Smooth muscle cell (in vitro differentiated cells): ENCODE data around the gene CHST1. TPM values are rescaled to one million over a fixed set of nuclear protein-coding genes. Genes with fewer than 3 reads are reported as not detected.

ENCODE experiments used
- DNase-seq: peaks from one replicate; lab custom pipeline; 2025; ENCODE audit not compliant: unreplicated experiment; lab: John Stamatoyannopoulos, UW
- H2AFZ ChIP-seq: fragments of 200-600 bp; sonication (generic); 2 replicates; pipeline ENCODE4 v1.6.0; 2016; ENCODE audit warnings: antibody characterized with exemption, low read depth, mild to moderate bottlenecking
- H3F3A ChIP-seq: fragments of 200-600 bp; sonication (generic); 2 replicates; pipeline ENCODE4 v1.6.0; 2017; ENCODE audit warnings: antibody characterized with exemption, low read depth
- H3K27ac ChIP-seq: fragments of 200-600 bp; sonication (generic); 2 replicates; pipeline ENCODE4 v1.5.1; 2016; ENCODE audit warnings: low read depth, mild to moderate bottlenecking
- H3K27me3 ChIP-seq: fragments of 200-600 bp; sonication (generic); 2 replicates; pipeline ENCODE4 v1.6.1; 2016; ENCODE audit warnings: low read depth, mild to moderate bottlenecking
- H3K36me3 ChIP-seq: fragments of 200-600 bp; sonication (generic); 2 replicates; pipeline ENCODE4 v1.5.1; 2016; ENCODE audit warnings: low read depth
- H3K4me1 ChIP-seq: fragments of 200-600 bp; sonication (generic); 2 replicates; pipeline ENCODE4 v1.5.1; 2016; ENCODE audit warnings: low read depth
- H3K4me2 ChIP-seq: fragments of 200-600 bp; sonication (generic); 2 replicates; pipeline ENCODE4 v1.6.0; 2016; ENCODE audit warnings: mild to moderate bottlenecking
- H3K4me3 ChIP-seq: fragments of 200-600 bp; sonication (generic); 2 replicates; pipeline ENCODE4 v1.5.1; 2016; ENCODE audit warnings: mild to moderate bottlenecking
- H3K79me2 ChIP-seq: fragments of 200-600 bp; sonication (generic); 2 replicates; pipeline ENCODE4 v1.6.0; 2016; ENCODE audit warnings: low read depth, mild to moderate bottlenecking
- H3K9ac ChIP-seq: fragments of 200-600 bp; sonication (generic); 2 replicates; pipeline ENCODE4 v1.6.0; 2016; ENCODE audit warnings: low read depth
- H3K9me3 ChIP-seq: fragments of 200-600 bp; sonication (generic); replicated peaks from 2 replicates; pipeline ENCODE4 v1.5.1; 2016; ENCODE audit warnings: low read depth
- H4K20me1 ChIP-seq: fragments of 200-600 bp; sonication (generic); 2 replicates; pipeline ENCODE4 v1.6.0; 2016; ENCODE audit warnings: low read depth
- WGBS: methylation state at CpG from one replicate; pipeline ENCODE4 v1.1.7; 2016; ENCODE audit warnings: low lambda C conversion rate; 5-methylcytosine and 5-hydroxymethylcytosine counted together
- polyA plus RNA-seq: library from polyadenylated mRNA; unstranded; fragments of >200 nt; fragmentation: Nextera tagmentation; extraction: Ambion mirVana; gene quantifications from 2 replicates; pipeline ENCODE4 v1.2.1, GENCODE V29; 2016
- total RNA-seq: library from RNA; depleted of rRNA; stranded (reverse); fragments of >200 nt; gene quantifications from 2 replicates; pipeline ENCODE4 v1.2.3, GENCODE V29; 2014
- TF ChIP-seq, protein P1 (sequence below): fragments of 200-600 bp; sonication (generic); IDR thresholded peaks from 2 replicates; pipeline ENCODE4 v1.5.1; 2017; ENCODE audit warnings: borderline replicate concordance, mild to moderate bottlenecking, antibody characterized with exemption; ENCODE audit not compliant: insufficient read depth, poor library complexity, severe bottlenecking

CHST1 gene
- total and polyA plus RNA-seq, 2 experiments from 2014 or later, result 3.8 to 15.9 TPM

DNA sequence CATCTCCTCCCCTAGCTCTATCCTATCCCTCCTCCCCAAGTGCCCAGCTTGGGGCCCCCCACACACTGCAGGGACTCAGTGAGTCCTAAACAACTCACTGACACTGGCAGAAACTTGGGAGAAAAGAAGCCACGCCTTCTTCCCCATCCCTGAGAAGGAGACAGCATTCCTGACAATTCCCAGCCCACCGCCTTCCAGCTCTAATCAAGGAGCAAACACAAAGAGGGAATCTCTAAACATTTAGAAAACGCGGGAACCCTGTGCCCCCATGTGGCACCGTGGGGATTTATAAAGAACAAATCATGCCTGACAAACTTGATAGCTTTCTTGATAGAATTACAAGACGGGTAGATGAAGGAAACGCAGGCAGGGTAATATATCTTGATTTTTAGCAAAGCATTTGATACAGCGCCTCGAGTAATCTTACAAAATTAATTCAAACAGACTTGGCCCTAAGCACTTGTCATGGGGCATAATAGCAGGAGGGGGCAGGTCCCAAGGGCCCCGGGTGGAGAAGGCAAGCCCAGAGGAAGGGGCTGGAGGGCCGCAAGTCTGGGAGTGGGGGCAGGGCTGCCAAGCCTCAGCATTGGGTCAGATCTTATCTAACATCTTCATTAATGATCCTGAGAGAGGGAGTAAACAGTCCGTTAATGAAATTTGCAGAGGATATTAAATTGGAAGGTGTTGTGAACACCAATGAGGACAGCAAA is 4.5 kb downstream of the CHST1 start:
- Histone ChIP-seq H3K4me1 (peaks cover 47% of the 10 kb centered on the region), H3K9ac (no peak overlapping the region), H3F3A (no peaks in the 10 kb centered on the region), H4K20me1 (no peaks in the 10 kb centered on the region), H3K27me3 (peaks cover 4% of the 10 kb centered on the region), H3K79me2 (no peaks in the 10 kb centered on the region), H2AFZ (no peak overlapping the region), H3K4me2 (peak overlapping the region; percentile 3), H3K36me3 (no peaks in the 10 kb centered on the region), H3K9me3 (no peaks in the 10 kb centered on the region), H3K4me3 (no peak overlapping the region), H3K27ac (peak overlapping the region; percentile 86)
- TF ChIP-seq, protein P1, sequence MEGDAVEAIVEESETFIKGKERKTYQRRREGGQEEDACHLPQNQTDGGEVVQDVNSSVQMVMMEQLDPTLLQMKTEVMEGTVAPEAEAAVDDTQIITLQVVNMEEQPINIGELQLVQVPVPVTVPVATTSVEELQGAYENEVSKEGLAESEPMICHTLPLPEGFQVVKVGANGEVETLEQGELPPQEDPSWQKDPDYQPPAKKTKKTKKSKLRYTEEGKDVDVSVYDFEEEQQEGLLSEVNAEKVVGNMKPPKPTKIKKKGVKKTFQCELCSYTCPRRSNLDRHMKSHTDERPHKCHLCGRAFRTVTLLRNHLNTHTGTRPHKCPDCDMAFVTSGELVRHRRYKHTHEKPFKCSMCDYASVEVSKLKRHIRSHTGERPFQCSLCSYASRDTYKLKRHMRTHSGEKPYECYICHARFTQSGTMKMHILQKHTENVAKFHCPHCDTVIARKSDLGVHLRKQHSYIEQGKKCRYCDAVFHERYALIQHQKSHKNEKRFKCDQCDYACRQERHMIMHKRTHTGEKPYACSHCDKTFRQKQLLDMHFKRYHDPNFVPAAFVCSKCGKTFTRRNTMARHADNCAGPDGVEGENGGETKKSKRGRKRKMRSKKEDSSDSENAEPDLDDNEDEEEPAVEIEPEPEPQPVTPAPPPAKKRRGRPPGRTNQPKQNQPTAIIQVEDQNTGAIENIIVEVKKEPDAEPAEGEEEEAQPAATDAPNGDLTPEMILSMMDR, result no peak
- 49% methylated on average over 12 of the region's 12 CpGs for WGBS
- DNase-seq, result no peak

DNA sequence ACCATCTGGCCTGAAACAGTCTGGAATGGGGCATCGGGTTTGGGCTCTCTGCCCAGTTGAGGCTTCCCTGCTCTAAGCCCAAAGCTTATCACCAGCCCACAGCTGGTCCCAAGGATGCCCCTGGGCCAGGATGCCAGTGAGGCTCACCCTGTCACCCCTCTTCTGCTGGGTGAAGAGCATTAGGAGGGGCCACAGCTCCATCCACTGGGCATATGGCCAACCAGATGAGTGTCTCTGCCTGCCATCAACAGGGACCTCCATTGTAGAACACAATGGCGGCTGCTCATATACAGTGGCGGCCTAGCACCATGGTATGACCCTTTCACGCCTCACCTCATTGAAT is 5.6 kb downstream of the CHST1 start:
- TF ChIP-seq, protein P1, result no peak
- H3K27me3 ChIP-seq, result no peaks in the 10 kb centered on the region
- H4K20me1 ChIP-seq, result no peaks in the 10 kb centered on the region
- H3K27ac ChIP-seq, result peak overlapping the region; percentile 92
- H3K4me1 ChIP-seq, result peaks cover 50% of the 10 kb centered on the region
- no peaks in the 10 kb centered on the region for H3F3A ChIP-seq
- H3K4me2 ChIP-seq, result no peak overlapping the region
- H2AFZ ChIP-seq, result no peak overlapping the region
- 96% methylated on average over 4 of the region's 4 CpGs for WGBS
- no peak overlapping the region for H3K9ac ChIP-seq
- H3K36me3 ChIP-seq, result no peaks in the 10 kb centered on the region
- no peak for DNase-seq
- no peaks in the 10 kb centered on the region for H3K79me2 ChIP-seq
- no peaks in the 10 kb centered on the region for H3K9me3 ChIP-seq
- no peak overlapping the region for H3K4me3 ChIP-seq

DNA sequence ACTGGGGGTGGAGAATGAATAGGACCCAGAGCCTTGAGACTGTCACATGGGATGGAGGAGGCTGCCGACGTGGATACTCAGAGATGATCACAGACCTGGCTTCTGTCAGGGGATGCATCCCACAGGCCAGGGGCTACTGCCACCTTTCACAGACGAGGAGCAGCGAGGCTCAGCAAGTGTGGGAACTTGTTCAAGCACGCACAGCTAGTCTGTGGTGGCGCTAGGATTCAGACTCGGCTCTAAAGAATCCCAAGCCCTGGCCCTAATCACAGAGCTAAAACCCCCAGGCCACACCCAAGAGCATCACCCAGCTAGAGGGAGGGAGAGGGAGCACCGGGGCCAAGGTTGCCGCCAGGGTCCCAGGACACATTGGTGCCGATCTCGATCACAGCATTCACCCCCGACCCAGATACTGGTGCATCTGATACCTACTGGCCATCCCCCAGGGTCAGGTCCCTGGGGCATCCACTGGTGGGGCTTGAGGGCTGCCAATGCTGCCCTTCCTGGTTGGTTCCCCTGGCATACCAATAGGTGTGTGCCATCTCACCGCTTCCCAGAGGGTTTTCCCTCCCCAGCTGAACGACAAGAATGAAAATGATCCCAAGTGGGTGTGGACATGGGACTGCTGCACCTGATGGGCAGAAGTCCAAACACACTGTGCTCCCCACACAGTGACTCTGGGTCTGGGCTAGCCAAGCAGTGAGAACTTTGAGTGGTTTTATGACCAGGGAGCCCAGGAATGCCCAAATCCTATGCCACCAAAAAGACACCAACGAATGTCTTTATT is 6.2 kb downstream of the CHST1 start:
- H2AFZ ChIP-seq, result no peak overlapping the region
- no peaks in the 10 kb centered on the region for H4K20me1 ChIP-seq
- TF ChIP-seq, protein P1, result no peak

More for the DNA sequence above, 6.2 kb downstream of the CHST1 start:
- peak overlapping the region; percentile 66 for H3K4me2 ChIP-seq
- H3K79me2 ChIP-seq, result no peaks in the 10 kb centered on the region
- H3K4me1 ChIP-seq, result peaks cover 44% of the 10 kb centered on the region
- no peak for DNase-seq
- H3F3A ChIP-seq, result no peaks in the 10 kb centered on the region
- WGBS, result 41% methylated on average over 15 of the region's 15 CpGs
- no peaks in the 10 kb centered on the region for H3K9me3 ChIP-seq
- no peak overlapping the region for H3K4me3 ChIP-seq
- peak overlapping the region; percentile 3 for H3K9ac ChIP-seq
- peak overlapping the region; percentile 92 for H3K27ac ChIP-seq
- no peaks in the 10 kb centered on the region for H3K27me3 ChIP-seq
- H3K36me3 ChIP-seq, result no peaks in the 10 kb centered on the region
